NCI-H1436 (cell line): ENCODE data around the gene HLA-DQB1.
"Not testable (repeated sequence)": the region's sequence is repeated elsewhere in the genome, so short reads cannot be mapped to it uniquely, and the experiment has no call there.

ENCODE experiments used
- DNase-seq: peaks from one replicate; lab custom pipeline; 2025; lab: John Stamatoyannopoulos, UW

The HLA-DQB1 gene

DNA sequence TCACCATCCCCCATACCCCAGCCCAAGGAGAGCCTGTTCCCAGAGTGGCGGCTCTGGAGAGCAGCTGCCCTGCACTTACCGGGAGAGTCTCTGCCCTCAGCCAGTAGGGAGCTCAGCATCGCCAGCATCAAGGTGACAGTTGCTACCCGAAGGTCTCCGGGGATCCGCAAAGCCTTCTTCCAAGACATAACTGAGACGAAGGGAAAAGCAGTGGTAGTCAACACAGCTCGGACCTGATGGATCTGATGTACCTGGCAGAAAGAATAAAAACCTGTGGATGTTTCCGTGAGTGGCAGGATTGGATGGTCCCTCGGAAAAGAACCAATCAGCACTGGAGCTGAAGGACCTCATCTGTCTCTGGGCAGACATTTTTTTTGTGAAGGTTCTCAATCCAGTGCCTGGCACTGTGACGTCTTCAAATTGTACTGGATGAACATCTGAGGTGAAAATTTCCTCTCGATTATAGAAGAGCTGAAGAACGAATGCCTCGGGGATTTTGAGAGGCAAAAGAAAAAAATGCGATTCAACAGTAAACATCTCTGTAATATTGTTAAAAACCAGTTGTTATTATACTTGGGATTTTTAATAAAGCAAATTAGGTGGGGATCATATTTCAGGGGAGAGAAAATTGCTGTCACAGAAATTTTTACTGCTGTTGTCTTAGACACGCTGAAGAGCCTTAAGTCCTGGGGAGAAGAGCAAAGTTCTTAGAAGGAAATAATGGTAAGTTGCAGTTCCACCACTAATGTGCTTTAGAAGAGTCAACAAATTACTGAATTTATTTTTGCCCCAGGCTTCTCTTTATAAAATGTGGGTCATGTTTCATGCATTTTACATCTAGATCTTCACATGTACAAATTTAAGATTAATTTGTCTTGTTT, at the start of gene HLA-DQB1:
TSS of gene HLA-DQB1 (minus strand) at position 238 of the 881 bp plus-strand sequence. CDS start at position 188, 50 bp downstream.
- DNase-seq = peak; percentile 6

DNA sequence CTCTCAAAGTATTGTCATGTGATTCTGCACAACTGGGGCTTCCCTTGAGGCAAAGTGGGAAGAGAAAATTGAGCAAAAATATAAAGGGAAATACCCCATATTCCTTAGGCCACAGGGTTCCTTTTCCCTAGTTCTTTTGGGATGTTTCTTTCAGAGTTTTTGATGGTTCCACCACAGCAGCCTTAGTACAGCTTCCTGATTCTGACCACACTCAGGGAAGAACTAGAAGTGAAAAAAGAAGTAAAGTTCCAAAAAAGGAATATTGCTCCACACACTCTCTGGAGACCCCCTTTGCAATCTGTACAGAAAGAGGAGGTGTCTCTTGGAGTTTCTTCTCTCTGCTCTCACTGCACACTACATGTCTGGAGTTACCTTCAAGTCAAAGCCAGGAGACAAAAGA, 46.8 kb upstream of the HLA-DQB1 start:
- no peak for DNase-seq

DNA sequence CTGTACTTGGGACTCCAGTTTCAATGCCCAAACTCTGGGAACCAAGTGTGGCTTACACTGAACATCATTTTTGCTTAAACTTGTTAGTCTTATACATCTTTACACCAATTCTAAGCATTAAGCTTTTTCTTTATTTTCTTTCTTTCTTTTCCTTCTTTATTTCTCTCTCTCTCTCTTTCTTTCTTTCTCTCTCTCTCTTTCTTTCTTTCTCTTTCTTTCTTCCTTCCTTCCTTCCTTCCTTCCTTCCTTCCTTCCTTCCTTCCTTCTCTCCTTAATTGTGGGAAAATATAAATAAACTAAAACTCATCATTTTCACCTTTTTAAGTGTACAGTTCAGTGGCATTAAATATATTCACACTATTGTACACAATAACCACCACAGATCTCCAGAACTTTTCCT, 43.2 kb upstream of the HLA-DQB1 start:
- no peak for DNase-seq

DNA sequence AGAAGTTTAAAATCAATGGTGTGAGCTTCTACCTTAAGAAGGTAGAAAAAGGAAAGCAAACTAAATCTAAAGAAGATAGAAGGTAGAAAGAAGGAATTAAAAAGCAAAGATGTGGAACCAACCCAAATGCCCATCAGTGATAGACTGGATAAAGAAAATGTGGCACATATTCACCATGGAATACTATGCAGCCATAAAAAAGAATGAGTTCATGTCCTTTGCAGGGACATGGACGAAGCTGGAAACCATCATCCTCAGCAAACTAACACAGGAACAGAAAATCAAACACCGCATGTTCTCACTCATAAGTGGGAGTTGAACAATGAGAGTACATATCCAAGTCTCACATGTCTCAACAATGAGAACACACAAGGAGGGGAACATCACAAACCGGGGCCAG, 38.7 kb upstream of the HLA-DQB1 start:
- DNase-seq = not testable (repeated sequence)

DNA sequence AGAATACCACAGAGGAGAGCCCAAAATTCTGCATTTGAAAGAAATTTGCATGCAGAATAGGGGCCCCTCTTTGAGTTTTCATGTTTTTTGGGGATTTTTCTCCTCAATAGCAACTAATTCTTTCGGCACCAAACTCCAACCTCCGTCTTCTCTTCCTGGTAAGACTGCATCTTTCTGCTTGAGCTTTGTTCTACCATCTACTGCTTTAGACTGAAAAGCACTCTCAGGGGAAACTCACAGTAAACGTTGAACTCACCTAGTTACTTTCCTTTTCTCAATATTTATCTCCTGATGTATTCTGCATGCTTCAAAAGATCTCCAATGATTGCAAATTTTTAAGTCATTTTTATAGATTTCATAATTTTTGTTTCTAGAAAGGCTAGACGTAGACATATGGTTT, 36.9 kb upstream of the HLA-DQB1 start:
- DNase-seq = no peak

DNA sequence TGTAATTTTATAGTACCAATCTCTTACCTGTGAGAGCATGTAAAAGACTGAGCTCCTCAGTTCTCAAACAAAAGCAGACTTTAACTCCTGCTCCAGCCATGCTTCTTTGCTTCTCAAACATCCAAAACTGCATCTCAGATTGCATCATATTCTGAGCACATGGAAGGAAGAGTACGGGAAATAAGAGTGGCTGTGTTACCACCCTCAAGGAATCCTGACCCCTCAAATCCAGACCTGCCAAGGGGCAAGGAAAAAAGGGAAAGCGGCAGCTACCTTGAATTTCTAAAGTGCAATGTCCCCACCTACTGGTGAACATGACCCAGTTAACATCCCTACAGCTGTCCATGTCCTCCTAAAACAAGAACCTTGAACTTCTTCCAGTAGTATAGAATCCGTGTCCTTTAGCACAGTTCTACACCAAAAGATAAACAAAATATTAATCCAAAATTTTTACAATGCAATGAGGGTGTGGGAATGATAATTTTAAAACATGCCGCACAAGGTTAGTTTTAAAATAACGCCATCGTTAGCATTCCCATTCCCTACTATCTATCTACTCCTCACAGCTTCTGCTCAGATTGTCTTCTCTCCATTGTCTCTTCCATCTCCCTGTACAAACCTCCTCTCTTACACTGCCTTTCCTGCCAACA, 34.1 kb upstream of the HLA-DQB1 start:
- DNase-seq = no peak

DNA sequence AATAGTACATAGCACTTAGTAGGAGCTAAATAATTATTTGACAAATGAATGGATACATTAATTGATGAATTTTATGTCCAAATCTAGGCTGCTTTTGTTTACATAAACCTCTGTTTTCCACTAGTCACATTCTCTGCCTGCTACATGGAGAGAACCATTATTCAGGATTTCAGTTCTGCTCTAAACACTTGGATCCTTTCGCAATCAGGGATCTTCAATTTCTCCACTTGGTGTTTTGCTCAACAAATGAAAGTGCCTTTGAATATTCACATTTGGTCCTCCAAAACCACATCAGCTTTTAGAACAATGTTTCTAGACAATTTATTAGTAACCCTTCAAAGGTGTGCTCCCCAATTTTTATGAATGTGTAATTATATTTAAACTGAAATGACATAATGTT, 30.6 kb upstream of the HLA-DQB1 start:
- DNase-seq = no peak

DNA sequence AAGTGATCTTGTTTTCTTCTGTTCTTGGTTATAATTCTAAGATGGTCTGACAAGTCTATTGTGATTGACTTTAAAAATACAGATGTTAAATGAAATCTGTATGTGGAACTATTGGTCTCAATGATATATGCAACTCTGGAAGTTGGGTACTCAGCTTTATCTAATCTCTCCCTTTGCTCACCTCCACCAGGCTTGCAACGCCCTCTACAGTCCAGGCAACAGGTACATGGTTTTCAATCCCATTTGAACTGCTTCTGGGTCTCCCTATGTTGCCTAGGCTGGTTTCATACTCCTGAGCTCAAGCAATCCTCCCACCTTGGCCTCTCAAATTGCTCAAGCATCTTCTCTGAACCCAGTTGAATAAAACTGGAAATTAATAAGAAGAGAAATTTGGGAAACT, 25.6 kb upstream of the HLA-DQB1 start:
- DNase-seq = no peak

DNA sequence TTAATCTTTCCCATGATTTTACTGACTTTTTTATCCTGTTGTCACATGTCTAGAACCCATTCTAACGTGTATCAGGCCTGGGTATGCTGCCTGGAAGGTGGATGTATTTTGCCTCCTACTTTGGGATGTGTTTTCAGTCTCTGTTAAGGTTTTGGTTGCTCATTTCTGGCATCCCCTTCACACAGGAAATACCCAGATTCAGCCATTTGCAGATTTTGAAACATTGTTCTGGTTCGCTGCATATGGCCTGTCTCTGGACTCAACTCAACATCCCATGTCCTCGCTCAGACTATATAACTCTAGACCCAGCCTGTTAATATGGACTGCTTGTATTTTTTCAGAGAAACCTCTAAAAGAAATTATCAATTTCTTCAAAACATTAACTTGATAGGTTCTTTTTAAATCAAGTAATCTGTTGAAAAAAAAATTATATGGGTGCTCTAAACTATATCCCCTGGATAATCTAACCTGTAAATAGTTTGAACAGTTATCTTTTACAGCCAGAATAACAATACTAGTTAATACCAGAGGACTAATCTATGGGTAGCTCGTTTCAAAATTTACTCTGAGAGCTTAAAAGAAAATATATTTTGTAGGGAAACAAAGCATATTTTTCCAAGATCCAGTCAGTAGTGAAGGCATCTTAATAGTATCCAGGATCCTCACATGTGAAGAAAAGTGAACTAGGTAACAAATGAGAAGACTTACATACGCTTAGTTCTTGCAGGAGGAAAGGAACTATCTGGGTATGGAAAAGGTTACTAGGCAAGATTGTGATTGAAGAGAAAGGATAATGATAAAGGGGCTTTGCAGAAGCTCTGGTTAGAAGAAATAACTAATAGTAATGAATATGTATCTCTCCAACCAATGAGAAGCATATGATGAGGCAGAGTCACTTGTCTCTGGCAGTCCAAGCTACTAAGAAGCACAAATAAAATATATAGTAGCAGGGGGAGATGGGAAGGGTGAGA, 23.4 kb upstream of the HLA-DQB1 start:
- DNase-seq = no peak

DNA sequence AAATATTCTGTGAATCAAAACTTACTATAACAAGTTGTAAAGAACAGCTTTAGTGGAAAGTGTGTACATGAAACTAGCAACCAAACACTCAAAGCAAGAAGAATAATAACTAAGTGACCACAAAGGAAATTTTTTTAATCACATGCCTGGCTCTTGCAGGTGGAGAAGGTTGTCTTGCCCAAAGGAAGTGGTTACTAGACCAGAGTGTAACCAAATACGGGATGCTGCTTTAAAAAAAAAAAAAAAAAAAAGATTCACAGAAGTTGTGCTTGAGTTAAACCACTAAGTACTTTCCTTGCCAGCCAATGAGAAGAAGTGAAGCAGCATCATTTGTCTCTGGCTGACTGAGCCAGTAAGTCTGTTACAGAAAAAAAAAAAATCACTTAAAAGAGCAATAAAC, 19.1 kb upstream of the HLA-DQB1 start:
- no peak for DNase-seq

DNA sequence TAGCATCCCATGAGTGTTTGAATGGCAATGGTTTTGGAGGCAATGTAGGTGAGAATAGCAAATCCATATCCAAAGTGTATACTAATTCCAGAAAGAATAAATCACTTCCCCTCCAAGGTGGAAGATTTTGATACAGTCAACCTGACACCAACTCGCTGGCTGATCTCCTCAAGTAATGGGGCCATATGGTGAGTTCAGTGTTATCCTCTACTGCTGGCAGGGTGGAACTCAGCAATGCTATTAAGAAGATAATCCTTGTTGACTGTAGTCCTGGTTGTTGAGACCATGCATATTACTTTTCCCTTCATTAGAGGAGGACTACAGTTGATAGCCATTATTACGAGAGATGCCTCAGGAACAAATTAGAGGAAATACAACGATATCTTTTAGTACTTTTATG, 17.8 kb upstream of the HLA-DQB1 start:
- no peak for DNase-seq

DNA sequence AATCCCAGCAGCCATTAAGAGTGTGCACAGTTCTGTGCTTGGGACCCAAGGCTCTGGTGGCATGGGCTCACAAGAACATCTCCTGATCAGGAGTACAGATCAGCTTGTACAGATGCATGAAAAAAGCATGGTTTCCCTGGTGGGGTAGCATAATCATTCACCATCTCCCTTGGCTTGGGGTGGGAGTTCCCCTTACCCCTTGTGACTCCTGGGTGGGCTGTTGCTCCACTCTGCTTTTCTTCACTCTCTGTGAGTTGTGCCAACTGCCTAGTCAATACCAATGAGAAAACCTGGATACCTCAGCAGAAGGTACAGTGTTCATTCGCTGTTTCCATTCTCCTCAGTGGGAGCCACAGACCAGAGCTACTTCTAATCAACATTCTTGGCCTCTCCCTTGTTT, 13.6 kb upstream of the HLA-DQB1 start:
- no peak for DNase-seq

DNA sequence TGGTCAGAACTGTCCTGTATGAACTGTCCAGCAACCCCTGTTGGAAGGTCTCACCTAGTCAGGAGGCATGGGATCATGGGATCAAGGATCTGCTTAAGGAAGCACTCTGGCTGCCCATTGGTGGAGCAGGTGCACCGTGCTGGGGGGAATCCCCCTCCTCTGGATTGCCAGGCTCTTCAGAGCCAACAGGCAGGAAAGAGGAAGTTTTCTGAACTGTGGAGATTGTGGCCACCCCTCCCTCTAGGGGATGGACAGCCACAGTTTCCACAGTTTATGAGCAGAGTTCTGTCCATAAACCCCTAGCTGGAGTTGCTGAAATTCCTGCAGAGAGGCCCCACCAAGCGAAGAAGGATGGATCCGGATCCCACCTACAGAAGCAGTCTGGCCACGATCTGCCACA, 13.0 kb upstream of the HLA-DQB1 start:
- DNase-seq = no peak

DNA sequence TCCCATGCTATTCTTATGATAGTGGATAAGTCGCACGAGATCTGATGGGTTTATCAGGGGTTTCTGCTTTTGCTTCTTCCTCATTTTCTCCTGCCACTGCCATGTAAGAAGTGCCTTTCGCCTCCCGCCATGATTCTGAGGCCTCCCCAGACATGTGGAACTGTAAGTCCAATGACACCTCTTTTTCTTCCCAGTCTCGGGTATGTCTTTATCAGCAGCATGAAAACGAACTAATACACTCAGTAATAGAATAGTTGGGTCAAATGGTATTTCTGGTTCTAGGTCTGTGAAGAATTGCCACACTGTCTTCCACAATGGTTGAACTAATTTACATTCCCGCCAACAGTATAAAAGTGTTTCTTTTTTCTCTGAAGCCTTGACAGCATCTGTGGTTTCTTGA, 7.7 kb upstream of the HLA-DQB1 start:
- not testable (repeated sequence) for DNase-seq

DNA sequence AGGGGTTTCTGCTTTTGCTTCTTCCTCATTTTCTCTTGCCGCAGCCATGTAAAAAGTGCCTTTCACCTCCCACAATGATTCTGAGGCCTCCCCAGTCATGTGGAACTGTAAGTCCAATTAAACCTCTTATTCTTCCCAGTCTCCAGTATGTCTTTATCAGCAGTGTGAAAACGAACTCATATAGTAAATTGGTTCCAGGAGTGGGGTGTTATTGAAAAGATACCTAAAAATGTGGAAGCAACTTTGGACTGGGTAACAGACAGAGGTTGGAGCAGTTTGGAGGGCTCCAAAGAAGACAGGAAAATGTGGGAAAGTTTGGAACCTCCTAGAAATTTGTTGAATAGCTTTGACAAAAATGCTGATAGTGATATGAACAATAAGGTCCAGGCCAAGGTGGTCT, 5.5 kb upstream of the HLA-DQB1 start:
- not testable (repeated sequence) for DNase-seq

DNA sequence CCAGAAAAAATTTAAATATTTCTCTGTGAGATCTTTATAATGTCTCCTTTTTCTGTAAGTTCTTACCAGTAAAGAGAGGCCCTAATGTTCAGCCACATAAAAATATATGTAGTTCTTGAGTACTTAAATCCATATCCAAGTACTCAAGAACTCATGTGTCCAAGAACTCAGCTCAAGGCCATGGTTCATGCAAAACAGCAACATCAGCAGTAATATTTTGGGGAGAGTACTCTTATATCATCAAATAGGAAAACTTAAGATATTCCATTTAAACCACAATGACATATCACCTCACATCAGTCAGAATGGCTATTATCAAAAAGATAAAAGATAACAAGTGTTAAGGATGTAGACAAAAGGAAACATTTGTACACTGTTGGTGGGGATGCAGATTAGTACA, 3.4 kb upstream of the HLA-DQB1 start:
- DNase-seq = no peak

DNA sequence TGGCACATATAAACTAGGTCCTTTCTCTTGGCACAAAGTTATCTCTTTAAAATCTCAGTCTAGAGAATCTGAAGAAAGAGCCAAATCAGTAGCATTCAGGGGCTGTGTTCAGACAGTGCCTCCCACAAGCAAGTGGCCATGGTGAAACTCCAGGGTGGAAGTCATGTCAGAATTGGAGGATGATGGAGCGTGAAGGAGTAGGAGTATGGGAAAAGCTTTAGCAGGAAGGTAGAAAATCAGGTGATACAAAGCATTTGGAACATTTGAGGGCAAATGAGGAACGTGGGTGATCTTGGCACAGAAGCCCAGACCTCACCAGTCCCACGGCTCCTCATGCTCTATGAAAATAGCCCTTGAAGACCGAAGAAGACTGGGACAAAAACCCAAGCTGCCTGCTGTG, 2.8 kb upstream of the HLA-DQB1 start:
- DNase-seq = no peak

DNA sequence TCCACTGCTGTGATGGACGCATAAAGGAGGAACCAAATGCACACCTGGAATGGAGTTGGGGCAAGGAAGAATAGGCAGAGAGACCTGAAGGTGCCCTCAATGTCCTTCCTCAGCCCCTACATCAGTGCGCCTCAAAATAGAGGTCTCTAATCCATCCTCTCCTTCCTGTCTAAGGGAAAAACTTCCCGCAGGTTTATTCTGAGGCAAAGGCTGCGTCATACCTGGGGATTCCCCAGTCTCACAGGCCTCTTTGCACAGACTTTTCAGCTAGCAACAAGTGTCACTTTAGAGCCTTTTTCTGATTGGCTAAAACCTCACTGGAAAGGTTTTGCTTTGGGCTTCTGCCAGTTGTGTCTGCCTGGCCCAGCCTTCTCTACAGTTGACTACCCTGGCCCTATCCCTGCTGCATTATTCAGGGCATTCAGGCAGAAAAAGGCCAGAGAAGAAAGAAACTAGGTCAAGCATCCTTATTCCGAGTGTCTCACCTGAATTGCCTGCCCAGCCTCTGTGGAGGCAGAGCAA, 1.8 kb upstream of the HLA-DQB1 start:
- DNase-seq = no peak

DNA sequence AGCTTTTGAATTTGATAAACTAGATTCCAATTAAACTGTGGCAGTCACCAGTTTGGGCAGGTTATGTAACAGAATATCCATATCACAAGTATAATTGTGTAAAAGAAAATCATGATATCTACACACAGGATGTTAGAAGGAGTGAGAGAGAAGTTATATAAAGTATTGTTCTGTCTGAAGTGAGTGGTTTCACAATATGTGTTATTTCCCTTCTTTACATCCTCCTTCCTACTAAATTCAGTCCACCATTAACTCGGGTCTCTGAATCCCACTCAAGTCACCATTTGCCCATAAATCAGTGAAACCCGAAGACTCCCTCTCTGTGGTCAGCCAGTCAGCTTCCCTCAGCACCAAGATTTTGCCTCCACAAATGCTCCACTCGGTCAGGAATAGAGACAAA, 796 bp downstream of the HLA-DQB1 start:
- no peak for DNase-seq

DNA sequence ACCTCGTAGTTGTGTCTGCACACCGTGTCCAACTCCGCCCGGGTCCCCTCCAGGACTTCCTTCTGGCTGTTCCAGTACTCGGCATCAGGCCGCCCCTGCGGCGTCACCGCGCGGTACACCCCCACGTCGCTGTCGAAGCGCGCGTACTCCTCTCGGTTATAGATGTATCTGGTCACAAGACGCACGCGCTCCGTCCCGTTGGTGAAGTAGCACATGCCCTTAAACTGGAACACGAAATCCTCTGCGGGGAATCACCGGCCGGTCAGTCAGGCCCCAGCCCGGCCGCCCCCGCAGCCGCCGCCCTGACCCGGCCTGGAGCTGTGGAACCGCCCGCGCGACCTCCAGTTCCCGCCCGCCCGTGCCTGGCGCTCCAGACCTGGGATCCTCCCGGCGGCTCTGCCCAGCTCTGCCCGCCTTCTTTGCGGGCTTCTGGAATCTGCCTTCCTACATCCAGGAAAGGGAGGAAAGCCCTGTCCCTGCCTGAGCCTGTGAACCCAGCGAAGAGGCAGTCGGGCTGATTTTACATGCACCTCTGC, 1.6 kb downstream of the HLA-DQB1 start:
- DNase-seq = no peak

DNA sequence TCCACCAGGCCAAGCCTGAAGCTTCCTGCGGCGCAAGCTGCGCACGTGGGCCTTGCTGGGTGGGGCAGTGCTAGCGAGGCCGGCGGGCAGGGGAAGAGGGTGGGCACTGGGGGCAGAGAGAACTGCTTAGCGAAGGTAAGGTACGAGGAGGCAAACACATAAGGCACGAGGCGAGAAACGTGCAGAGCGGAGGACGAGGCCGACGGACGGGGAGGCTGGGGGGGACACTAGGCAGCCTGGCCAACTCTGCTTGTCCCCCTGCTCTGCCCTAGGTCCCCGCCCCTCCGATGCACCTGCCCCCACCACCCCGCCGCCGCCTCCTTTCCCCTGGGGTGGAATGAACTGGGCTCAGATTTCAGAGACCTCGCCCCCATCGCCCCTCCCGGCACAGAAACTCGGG, 2.1 kb downstream of the HLA-DQB1 start:
- DNase-seq = no peak

DNA sequence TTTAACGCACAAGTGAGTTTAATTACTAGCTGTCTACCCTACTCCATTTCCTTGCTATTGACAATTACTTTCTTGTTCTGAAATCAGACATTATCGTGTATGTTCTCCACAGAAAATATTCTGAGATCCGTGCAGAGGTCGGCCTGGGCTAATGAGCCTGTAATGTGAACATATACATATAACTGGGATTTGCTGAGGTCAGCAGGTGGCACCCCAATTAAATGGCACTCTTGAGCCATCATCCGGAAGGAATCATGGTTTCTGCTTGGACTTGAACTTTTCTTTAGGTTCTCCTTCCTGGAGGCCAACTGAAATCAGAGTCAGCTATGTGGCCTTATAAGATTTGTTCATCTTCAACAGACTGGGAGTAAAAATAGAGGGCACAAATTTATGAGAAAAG, 3.6 kb downstream of the HLA-DQB1 start:
- DNase-seq = no peak
